Karpas-422 (cell line): ENCODE results near the gene PALLD. TPM values are rescaled to one million over a fixed set of nuclear protein-coding genes. Genes with fewer than 3 reads are reported as not detected.

Experiments used
- DNase-seq: peaks from one replicate; pipeline ENCODE4 v3.0.0-alpha.2; 2015
- H2AFZ ChIP-seq: fragments of 200-600 bp; sonication (generic); 2 replicates; pipeline ENCODE4 v1.6.1; 2014; ENCODE audit warnings: antibody characterized with exemption, low read length, mixed read lengths
- H3K27ac ChIP-seq: fragments of 200-600 bp; sonication (generic); 2 replicates; pipeline ENCODE4 v1.5.1; 2014; ENCODE audit warnings: mild to moderate bottlenecking, low read length, moderate library complexity
- H3K27me3 ChIP-seq: fragments of 200-600 bp; sonication (generic); 2 replicates; pipeline ENCODE4 v1.6.1; 2014; ENCODE audit warnings: low read length, mixed read lengths
- H3K36me3 ChIP-seq: fragments of 200-600 bp; sonication (generic); 2 replicates; pipeline ENCODE4 v1.6.1; 2014; ENCODE audit warnings: low read length, mixed read lengths; ENCODE audit not compliant: insufficient read depth
- H3K4me1 ChIP-seq: fragments of 200-600 bp; sonication (generic); 2 replicates; pipeline ENCODE4 v1.6.1; 2014; ENCODE audit warnings: mild to moderate bottlenecking, low read length, mixed read lengths
- H3K4me2 ChIP-seq: fragments of 200-600 bp; sonication (generic); 2 replicates; pipeline ENCODE4 v1.6.1; 2014; ENCODE audit warnings: low read length, low read depth, mild to moderate bottlenecking; ENCODE audit not compliant: poor library complexity, severe bottlenecking
- H3K4me3 ChIP-seq: fragments of 200-600 bp; sonication (generic); 2 replicates; pipeline ENCODE4 v1.5.1; 2014; ENCODE audit warnings: mild to moderate bottlenecking, antibody characterized with exemption, low read length, mixed read lengths
- H3K79me2 ChIP-seq: fragments of 200-600 bp; sonication (generic); 2 replicates; pipeline ENCODE4 v1.6.1; 2014; ENCODE audit warnings: mild to moderate bottlenecking, low read length, mixed read lengths
- H3K9ac ChIP-seq: fragments of 200-600 bp; sonication (generic); 2 replicates; pipeline ENCODE4 v1.6.0; 2014; ENCODE audit warnings: low read length
- H3K9me2 ChIP-seq: fragments of 200-600 bp; sonication (generic), shearing (Covaris generic); replicated peaks from 2 replicates; pipeline ENCODE4 v1.6.0; 2014; ENCODE audit warnings: mild to moderate bottlenecking, low read length, moderate library complexity; ENCODE audit not compliant: insufficient read depth
- H3K9me3 ChIP-seq: fragments of 300-700, 200-600 bp; sonication (generic); 2 replicates; pipeline ENCODE4 v1.6.1; 2014; ENCODE audit warnings: low read length, mixed read lengths
- H4K20me1 ChIP-seq: fragments of 200-600 bp; sonication (generic); 2 replicates; pipeline ENCODE4 v1.6.1; 2014; ENCODE audit warnings: mild to moderate bottlenecking, antibody characterized with exemption, low read length, low read depth; ENCODE audit not compliant: insufficient read depth
- total RNA-seq: library from RNA; depleted of rRNA; stranded (reverse); fragments of >200 nt; shearing (Covaris generic); gene quantifications from 2 replicates; pipeline ENCODE4 v1.2.3, GENCODE V29; 2014; ENCODE audit warnings: low replicate concordance

The PALLD gene
- total RNA-seq, 1 experiment from 2014 or later = 0.71 TPM

- no peak for DNase-seq
- H3K9ac ChIP-seq = no peak overlapping the region
- H2AFZ ChIP-seq = no peak overlapping the region
- H3K79me2 ChIP-seq = no peaks in the 10 kb centered on the region
- H4K20me1 ChIP-seq = no peaks in the 10 kb centered on the region
- no peak overlapping the region for H3K4me3 ChIP-seq
- H3K4me1 ChIP-seq = no peaks in the 10 kb centered on the region
- H3K27me3 ChIP-seq = no peaks in the 10 kb centered on the region
- no peaks in the 10 kb centered on the region for H3K9me2 ChIP-seq
- H3K27ac ChIP-seq = no peak overlapping the region
- H3K4me2 ChIP-seq = no peak overlapping the region
- H3K36me3 ChIP-seq = no peaks in the 10 kb centered on the region
- no peaks in the 10 kb centered on the region for H3K9me3 ChIP-seq
Observed at GRCh38 chr4:168643111-168643795, 146.4 kb downstream of the PALLD start.

DNA sequence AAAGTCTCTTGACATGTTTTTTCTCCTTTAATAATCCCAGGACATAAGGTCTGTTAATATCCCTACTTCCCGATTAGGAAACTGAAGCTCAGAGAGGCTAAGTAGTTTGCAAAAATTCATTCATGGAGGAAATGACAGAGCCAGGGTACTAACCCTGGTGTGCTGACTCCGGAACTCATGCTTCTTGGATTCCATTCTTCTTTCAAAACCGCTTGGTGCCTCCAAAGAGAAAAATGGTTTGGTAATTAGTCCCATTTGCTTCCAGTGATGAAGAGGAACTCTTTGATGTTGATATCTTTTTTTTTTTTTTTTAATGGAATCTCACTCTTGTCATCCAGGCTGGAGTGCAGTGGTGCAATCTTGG is 146.9 kb downstream of the PALLD start:
- Histone ChIP-seq H3K27me3 (no peaks in the 10 kb centered on the region), H3K4me1 (no peaks in the 10 kb centered on the region), H3K79me2 (no peaks in the 10 kb centered on the region), H4K20me1 (no peaks in the 10 kb centered on the region), H3K4me3 (no peak overlapping the region), H3K36me3 (no peaks in the 10 kb centered on the region), H3K9ac (no peak overlapping the region), H3K27ac (no peak overlapping the region), H3K9me3 (no peaks in the 10 kb centered on the region), H2AFZ (no peak overlapping the region), H3K4me2 (no peak overlapping the region), H3K9me2 (no peaks in the 10 kb centered on the region)
- no peak for DNase-seq

GRCh38 chr4:168646001-168646768 is 149.3 kb downstream of the PALLD start:
- Histone ChIP-seq H3K4me2 (no peak overlapping the region), H3K36me3 (no peaks in the 10 kb centered on the region)
- no peak for DNase-seq

GRCh38 chr4:168647646-168648375 is 151.0 kb downstream of the PALLD start:
- Histone ChIP-seq H3K79me2 (no peaks in the 10 kb centered on the region), H3K9ac (no peak overlapping the region)

More at GRCh38 chr4:168646001-168646768, 149.3 kb downstream of the PALLD start:
- Histone ChIP-seq H3K4me1 (no peaks in the 10 kb centered on the region), H3K9me2 (no peaks in the 10 kb centered on the region), H3K4me3 (no peak overlapping the region), H3K9me3 (no peaks in the 10 kb centered on the region), H4K20me1 (no peaks in the 10 kb centered on the region), H3K27me3 (no peaks in the 10 kb centered on the region), H3K27ac (no peak overlapping the region), H2AFZ (no peak overlapping the region), H3K79me2 (no peaks in the 10 kb centered on the region), H3K9ac (no peak overlapping the region)

GRCh38 chr4:168648494-168648893 is 151.6 kb downstream of the PALLD start:
- H3K9me2 ChIP-seq = no peaks in the 10 kb centered on the region
- H2AFZ ChIP-seq = no peak overlapping the region
- H4K20me1 ChIP-seq = no peaks in the 10 kb centered on the region
- H3K9ac ChIP-seq = no peak overlapping the region
- no peaks in the 10 kb centered on the region for H3K36me3 ChIP-seq
- no peak overlapping the region for H3K4me3 ChIP-seq
- no peaks in the 10 kb centered on the region for H3K79me2 ChIP-seq
- H3K4me2 ChIP-seq = no peak overlapping the region
- H3K27ac ChIP-seq = no peak overlapping the region
- no peaks in the 10 kb centered on the region for H3K4me1 ChIP-seq
- no peaks in the 10 kb centered on the region for H3K9me3 ChIP-seq
- H3K27me3 ChIP-seq = no peaks in the 10 kb centered on the region
- DNase-seq = no peak

More at GRCh38 chr4:168647646-168648375, 151.0 kb downstream of the PALLD start:
- H3K9me2 ChIP-seq = no peaks in the 10 kb centered on the region
- DNase-seq = no peak
- no peaks in the 10 kb centered on the region for H3K36me3 ChIP-seq
- no peak overlapping the region for H2AFZ ChIP-seq
- H3K27me3 ChIP-seq = no peaks in the 10 kb centered on the region
- no peaks in the 10 kb centered on the region for H3K4me1 ChIP-seq
- H3K4me2 ChIP-seq = no peak overlapping the region
- no peaks in the 10 kb centered on the region for H3K9me3 ChIP-seq
- H3K4me3 ChIP-seq = no peak overlapping the region
- no peaks in the 10 kb centered on the region for H4K20me1 ChIP-seq
- H3K27ac ChIP-seq = no peak overlapping the region

DNA sequence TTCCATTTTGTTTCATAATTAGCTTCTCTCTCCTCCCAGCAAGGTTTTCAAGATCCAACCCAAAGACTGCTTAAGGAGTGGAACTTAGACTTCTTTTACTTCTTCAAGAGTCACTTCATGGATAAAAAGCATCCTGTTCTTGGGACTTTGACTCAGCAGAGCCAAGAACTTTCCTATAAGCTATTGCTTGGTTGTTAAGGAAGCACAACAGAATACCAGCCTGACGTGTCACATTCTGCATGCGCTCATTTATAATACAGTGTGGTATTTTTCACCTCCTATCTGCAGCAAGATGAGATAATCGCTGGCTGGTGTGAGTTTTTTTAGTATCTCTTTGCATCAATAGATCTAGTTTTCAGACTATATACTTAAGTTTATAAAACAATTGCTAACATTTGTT is 152.1 kb downstream of the PALLD start:
- Histone ChIP-seq H3K27ac (no peak overlapping the region), H3K9ac (no peak overlapping the region)

GRCh38 chr4:168651374-168651773 is 154.5 kb downstream of the PALLD start:
- DNase-seq = no peak
- Histone ChIP-seq H3K4me3 (no peak overlapping the region), H3K36me3 (no peaks in the 10 kb centered on the region), H3K9me2 (no peaks in the 10 kb centered on the region), H2AFZ (no peak overlapping the region), H3K4me2 (no peak overlapping the region), H3K9ac (no peak overlapping the region), H3K27ac (no peak overlapping the region), H3K9me3 (no peaks in the 10 kb centered on the region), H3K27me3 (no peaks in the 10 kb centered on the region), H3K79me2 (no peaks in the 10 kb centered on the region), H4K20me1 (no peaks in the 10 kb centered on the region), H3K4me1 (no peaks in the 10 kb centered on the region; the same call in 1 of the 2 replicates)

More for the DNA sequence above, 152.1 kb downstream of the PALLD start:
- H3K9me2 ChIP-seq = no peaks in the 10 kb centered on the region
- H3K4me3 ChIP-seq = no peak overlapping the region
- H3K4me2 ChIP-seq = no peak overlapping the region
- no peaks in the 10 kb centered on the region for H3K79me2 ChIP-seq
- no peaks in the 10 kb centered on the region for H4K20me1 ChIP-seq
- no peak overlapping the region for H2AFZ ChIP-seq
- DNase-seq = no peak
- H3K36me3 ChIP-seq = no peaks in the 10 kb centered on the region
- no peaks in the 10 kb centered on the region for H3K27me3 ChIP-seq
- H3K4me1 ChIP-seq = no peaks in the 10 kb centered on the region
- H3K9me3 ChIP-seq = no peaks in the 10 kb centered on the region

- Histone ChIP-seq H3K27ac (no peak overlapping the region), H3K4me3 (no peak overlapping the region), H3K9me3 (no peaks in the 10 kb centered on the region), H3K9ac (no peak overlapping the region), H4K20me1 (no peaks in the 10 kb centered on the region), H3K36me3 (no peaks in the 10 kb centered on the region), H3K27me3 (no peaks in the 10 kb centered on the region), H3K4me1 (no peaks in the 10 kb centered on the region; the same call in 1 of the 2 replicates), H3K9me2 (no peaks in the 10 kb centered on the region), H2AFZ (no peak overlapping the region), H3K79me2 (no peaks in the 10 kb centered on the region), H3K4me2 (no peak overlapping the region)
- DNase-seq = no peak
Observed at GRCh38 chr4:168651864-168652263, 155.0 kb downstream of the PALLD start.
